HG03066 (cell line): ENCODE measurements around the gene MX2.

Experiments
- ATAC-seq: cut with Tn5 transposase; IDR thresholded peaks from one replicate; pipeline ENCODE4 v1.9.1; 2021; ENCODE audit warnings: low read depth; ENCODE audit not compliant: unreplicated experiment

The MX2 gene

GRCh38 chr21:41363370-41364270, 1.8 kb downstream of the MX2 start:
- no peak for ATAC-seq

DNA sequence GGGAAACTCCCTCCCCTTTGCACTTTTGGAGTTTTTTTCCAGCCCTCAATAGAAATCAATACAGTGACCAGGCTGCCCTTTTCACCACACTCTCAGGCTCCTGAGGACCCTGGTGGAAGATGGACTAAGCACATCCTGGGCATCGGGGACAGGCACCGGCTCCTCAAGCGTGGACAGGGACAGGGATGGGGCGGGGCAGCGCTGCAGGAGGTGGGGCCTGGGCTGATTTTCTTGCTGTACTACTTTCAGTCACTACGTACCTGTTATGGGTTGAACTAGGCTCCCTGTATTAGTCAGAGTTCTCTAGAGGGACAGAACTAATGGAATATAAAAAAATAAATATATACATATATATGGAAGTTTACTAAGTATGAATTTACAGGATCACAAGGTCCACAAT, 2.5 kb downstream of the MX2 start:
- ATAC-seq, result no peak

DNA sequence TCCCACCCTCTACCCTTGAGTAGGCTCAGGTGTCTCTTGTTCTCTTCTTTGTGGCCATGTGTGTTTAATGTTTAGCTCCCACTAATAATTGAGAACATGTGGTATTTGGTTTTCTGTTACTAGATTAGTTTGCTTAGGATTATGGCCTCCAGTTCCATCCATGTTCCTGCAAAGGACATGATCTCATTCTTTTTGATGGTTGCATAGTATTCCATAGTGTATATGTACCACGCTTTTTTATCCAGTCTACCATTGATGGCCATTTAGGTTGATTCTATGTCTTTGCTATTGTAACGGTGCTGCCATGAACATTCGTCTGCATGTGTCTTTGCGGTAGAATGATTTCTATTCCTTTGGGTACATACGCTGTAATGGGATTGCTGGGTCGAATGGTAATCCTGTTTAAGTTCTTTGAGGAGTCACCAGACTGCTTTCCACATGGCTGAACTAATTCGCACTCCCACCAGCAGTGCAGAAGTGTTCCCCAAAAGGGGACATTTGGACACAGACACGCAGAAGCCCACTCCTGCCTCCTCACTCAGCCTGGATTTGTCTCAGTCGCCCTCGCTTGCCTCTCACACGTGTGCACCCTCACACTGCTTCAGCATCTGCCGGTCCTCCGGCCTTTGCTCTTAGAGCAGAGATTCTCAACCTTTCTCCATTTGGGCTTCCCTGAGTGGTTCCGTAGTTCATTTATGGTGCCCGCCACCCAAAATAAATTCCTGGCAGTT, 3.7 kb downstream of the MX2 start:
- no peak for ATAC-seq

GRCh38 chr21:41366522-41367151, 4.8 kb downstream of the MX2 start:
- no peak for ATAC-seq

DNA sequence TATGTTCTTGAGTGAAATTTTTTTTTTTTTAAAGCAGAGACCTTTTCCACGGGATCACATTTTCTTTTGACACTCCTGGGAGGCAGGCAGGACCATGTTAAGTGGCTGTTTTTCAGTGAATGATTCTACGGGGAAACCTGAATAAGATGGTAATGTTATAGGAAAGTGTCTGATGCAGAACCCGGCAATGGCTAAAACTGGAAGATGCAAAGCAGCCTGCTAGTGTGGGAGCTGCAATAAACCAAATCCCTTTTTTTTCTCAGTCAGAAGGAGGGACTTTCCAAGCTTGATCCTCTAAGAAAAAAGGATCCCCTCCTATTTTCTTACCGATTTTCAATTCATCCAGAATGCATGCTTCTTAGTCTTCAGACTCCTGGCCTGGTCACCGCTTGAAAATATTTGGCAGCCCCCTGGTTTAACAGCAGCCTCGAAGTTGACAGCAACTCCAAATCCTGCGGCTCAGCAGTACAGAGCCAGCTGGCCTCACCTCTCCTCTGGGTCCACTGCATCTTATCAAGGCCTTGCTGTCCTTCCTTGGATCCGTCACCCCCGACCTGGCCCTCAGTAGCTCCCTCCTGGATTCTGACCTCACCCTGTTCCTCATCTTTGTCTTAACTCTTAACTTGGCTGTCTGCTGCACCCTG, 5.6 kb downstream of the MX2 start:
- peak; percentile 5 for ATAC-seq

- ATAC-seq, result peak; percentile 65
Observed at GRCh38 chr21:41367945-41368734, 6.3 kb downstream of the MX2 start.

DNA sequence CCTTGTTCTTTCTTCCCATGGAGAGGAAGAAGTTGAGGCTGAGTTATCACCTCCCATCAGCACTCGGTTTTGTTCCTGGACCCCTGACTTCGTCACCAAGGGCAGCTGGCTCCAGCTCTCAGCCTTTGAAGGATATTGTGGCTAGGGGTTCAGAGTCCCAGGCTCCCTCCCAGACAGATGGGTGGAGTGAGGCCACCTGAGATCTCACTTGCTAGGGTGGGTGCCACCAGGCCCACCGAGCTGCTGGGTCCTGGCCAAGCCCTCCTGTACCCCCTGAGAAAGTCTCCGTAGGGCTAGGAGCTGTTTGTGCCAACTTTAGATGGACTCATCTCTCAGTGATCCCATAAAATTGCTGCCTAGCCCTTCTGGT, 6.9 kb downstream of the MX2 start:
- ATAC-seq, result no peak

DNA sequence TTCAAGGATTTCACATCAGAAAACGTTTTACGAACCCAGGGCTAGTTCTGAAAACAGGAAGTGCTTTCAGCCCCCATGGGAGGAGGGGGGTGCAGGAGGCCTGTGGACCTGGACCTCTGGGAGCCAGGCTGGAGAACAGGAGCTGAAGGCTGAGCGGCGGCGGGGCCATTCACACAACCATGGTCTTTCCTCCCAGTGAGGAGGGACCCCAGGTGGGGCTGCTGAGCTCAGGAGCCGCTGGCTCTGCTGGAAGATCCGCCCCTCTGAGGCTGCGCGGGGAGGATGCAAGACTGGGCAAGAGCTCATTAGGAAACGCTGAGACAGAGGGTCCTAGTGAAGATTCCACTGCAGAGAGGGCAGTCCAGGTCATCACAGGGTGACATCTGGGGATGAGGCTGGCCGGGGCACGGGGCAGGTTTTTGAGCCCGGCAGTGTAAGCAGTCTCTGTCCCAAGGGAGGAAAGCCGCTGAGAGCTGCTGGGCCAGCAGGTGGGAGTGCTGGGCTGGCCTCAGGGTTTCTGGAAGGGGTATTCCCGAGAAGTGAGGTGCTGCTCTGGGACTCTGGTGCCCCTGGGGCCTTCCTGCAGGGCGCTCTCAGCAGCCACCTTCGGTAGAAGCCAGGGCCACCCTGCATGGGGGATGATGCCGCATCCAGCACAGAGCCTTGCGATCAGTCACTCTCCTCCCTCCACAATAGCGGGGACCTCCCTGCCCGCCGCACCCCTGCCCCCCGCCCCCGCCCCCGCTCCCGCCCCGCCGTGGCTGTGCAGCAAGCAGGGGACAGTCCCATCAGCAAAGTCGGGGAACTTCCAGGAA, 7.5 kb downstream of the MX2 start:
- ATAC-seq, result no peak

- ATAC-seq, result no peak
Observed at GRCh38 chr21:41369920-41370839, 8.4 kb downstream of the MX2 start.

- ATAC-seq, result no peak
Observed at GRCh38 chr21:41370840-41371684, 9.2 kb downstream of the MX2 start.

DNA sequence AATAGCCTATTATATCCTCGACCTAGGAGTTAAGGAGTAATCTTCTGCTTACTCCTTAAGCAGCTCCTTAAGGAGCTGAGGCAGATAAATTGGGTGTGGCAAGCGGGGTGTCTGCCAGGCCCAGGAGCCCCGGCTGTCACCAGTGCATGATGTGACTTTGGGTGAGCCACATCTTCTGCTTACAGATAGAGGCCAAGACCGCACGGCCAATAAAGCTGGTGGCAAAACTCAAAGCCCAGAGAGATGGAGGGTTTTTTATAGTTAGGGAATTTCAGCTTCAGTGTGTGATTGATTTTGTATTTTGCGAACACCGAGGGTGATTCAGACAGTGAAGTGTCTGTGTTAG, 9.8 kb downstream of the MX2 start:
- no peak for ATAC-seq

- no peak for ATAC-seq
Observed at GRCh38 chr21:41373253-41373652, 11.4 kb downstream of the MX2 start.

GRCh38 chr21:41373763-41374162, 11.9 kb downstream of the MX2 start:
- no peak for ATAC-seq

DNA sequence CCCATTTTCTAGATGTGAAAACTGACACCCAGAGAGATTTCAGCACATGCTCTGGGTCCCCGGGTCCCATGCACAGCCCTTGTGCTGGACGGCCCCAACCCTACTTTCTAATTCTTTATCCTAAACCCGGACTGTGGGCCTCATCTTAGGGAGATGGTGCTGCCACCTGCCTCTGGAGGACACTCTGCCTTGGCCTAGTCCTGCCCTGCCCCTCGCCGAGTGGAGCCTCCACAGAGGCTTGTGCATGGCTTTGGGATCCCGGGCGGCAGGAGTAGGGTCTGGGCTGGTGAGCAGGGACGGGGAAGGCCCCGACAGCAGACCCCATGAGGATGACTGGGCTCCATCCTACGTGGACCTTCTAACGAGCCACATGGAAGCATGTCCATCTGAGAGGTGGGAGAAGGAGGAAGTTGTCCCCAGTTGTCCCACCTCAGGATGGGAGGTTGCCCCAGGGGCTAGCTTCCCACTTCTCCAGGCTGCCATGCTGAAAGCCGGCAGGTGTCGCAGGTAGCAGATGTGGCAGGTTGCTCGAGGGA, 12.4 kb downstream of the MX2 start:
- no peak for ATAC-seq

DNA sequence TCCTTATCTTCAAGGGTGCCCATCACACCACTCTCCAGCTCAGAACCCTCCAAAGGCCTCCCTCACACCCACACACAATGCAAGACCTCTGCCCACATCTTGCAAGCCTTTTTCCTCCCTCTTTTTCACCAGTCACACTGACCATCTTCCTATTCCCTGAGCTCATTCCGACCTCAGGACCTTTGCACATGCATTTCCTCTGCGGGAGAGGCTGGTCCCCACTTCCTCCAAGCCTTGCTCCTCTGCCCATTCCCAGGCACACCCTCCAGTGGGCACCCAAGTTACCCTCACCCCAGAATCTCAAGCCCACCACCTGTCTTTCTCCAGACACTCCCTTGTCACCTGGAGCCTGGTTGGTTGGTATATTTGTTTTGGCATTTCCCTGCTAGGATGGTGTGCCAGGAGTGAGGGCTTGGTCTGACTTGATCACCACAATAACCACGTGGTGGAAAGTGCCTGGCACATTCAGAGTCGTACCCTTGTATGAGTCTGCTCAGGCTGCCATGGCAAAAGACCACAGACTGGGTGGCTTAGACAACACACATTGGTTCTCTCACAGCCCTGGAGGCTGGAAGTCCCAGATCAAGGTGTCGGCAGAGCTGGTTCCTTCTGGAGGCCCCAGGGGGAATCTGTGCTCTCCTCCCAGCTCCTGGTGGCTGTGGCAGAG, 13.2 kb downstream of the MX2 start:
- no peak for ATAC-seq

GRCh38 chr21:41375875-41376274, 14.0 kb downstream of the MX2 start:
- ATAC-seq, result no peak

- ATAC-seq, result no peak
Observed at GRCh38 chr21:41377715-41378114, 15.9 kb downstream of the MX2 start.
